NCI-H510A (cell line): Measurements from ENCODE around the gene FAM13B.
A peak's percentile ranks its signal among the peaks of the same experiment; 100 is the strongest.

Source experiments
- DNase-seq: peaks from one replicate; lab custom pipeline; 2025; lab: John Stamatoyannopoulos, UW

FAM13B gene

DNA sequence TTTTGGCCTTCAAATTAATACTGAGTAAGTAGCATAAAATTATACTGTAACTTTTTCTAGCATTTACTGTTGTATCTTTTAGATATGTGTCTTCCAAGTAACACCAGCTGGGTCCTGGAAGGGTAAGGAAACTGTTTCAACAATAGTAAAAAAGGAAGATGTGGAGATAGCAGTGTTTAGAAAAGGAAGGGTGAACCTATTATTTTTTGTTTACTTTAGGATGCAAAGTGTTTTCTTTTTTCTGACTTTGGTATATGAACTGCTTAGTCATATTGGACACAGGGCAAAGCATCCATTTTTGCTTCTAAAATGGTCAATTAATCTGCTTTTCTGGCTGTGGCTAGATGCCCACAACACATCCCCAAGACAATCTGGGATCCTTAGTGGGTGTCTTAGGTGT is 138.3 kb downstream of the FAM13B start:
- no peak for DNase-seq

DNA sequence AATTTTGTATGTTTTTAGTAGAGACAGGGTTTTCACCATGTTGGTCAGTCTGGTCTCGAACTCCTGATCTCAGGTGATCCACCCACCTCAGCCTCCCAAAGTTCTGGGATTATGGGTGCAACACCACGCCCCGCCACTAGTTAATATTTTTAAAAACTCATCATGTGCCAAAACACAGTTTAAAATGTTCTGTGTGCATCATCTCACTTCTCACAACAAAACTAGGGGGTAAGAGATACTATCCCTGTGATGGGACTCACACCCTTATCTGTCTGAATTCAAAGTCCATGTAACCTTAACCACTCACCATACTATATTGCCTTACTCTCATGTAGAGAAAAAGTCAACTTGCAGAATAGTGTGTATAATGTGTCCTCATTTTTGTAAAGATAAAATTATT is 141.0 kb downstream of the FAM13B start:
- DNase-seq, result no peak

DNA sequence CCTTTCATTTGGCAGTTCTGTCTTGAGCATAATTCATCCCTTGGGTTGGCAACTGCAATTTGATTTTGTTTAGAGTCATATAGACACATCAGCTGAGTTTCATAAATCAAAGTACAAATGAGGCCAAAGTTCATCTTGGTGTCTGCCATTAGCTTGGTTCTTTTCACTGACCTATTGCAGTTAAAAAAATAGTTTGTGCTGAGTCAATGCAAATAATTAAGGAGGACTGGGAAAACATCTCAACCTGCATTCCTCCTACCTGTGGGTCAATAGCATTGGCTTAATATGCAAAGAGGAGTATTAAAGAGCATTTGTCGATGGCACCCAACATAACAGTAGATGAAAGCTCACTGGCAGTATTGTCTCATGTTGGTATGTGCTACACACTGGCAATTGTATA is 142.0 kb downstream of the FAM13B start:
- DNase-seq, result no peak

DNA sequence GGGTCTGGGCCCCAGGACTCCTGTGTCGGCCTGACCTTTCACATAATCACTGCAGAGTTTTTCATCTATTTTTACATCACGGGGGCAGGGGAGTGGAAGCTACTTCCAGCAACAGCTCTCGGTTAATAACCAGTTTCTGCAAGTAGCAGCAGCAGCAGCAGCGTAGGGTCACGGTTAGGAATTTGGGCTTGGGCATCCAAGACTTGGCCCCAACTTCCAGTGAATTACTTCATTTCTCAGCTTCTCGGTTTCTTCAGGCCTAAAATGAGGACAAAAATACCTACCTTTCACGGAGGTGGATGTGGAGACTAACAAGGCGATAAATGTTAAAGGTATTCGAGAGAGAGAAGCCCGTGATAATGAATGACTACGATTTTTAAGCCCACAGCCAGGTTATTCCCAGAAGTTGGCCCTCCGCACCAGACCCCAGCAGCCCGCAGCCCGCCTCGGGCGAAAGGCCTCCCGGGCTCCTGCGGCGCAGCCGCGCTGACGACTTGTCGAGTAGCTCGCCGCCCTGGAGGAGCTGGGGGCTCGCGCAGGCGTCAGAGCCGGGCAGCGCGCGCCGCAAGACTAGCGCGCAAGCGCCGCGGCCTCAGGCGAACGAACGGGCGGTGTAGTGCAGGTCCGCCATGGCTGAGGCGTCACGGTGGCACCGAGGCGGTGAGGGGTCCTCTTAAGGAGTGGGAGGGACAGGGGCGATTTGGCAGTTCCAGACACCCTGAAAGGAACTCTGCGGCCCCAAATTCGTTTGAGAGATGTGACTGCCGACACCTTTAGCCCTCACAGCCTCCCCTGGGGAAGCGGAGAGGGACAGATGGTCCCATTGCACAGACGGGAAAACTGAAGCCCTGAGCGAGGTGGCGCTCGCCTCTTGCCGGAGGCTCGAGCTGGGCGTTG is 143.8 kb downstream of the FAM13B start, which contains the start of gene PKD2L2:
PKD2L2 (plus strand) TSS at position 595 of the 897 bp plus-strand sequence; CDS start at position 630, 35 bp downstream.
- peak; percentile 40 for DNase-seq

DNA sequence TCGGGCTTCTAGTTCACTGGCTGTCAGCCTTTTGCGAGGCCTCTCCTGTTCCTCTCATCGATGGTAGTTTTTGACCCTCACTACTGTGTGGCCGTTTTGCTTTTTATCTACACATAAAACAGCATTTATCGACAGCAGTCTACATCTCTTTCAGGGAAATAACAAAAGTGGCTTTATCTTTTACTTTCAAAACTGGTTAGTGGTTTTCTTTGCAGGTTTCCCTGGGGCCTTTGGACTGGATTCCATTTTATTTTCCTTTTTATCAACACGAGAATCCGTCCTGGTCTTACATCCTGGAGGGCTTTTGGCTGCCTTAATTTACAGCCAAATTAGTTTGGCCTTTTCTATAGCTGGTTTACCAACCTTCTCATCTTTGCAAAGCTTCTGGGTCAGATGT is 144.4 kb downstream of the FAM13B start:
- no peak for DNase-seq
